HG02981 (cell line): ENCODE results near the gene TMEM163.

Experiments used
- ATAC-seq: cut with Tn5 transposase; IDR thresholded peaks from one replicate; pipeline ENCODE4 v1.9.1; 2021; ENCODE audit warnings: mild to moderate bottlenecking, moderate library complexity; ENCODE audit not compliant: unreplicated experiment

The TMEM163 gene

DNA sequence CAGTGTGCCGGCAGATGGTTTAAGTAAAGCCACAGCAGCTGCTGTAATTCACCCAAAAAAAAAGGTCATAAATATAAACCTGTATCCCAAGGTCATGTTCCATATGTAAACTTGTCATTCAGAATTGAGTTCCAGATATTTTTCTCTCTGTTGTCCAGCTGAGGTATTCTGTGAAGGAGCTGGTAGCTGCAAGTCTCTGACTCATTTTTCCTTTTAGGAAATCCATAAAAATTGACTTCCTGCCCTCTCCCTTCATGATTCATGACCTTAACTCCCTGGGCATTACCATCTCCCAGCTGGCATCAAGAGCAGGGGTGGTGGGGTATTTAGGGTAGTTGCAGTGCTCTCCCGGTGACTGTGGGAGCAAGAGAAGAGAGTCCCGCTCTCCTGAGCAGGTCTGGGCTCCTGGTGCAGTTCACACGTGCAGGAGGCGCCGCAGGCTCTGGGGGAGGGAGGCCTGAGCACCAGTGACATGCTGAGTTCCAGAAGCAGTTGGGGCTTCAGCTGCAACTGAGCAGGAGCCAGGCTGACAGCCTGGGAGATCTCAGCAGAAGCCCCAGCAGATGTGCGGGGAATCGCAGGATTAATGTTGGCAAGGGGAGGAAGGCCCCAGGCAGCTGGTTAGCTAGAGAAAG, 272.3 kb downstream of the TMEM163 start:
- ATAC-seq: no peak

DNA sequence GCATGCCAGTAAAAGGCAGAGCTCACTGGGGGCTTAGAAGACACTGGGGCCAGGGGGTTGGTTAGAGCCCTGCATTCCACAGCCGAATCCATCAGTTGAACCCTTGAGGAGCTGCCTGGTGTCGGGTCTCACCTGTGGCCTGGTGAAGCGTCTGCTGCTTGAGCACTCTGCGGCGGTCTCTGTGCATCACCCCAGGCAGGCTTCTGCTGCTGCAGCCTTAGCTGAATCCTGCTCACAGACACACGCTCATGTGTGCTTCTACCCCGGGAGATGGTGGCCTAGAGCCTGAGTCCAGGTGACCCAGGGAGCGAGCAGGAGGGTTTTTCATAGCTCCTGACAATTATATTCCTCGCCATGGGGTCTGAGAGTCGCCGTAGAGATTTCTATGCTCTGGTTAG, 272.8 kb downstream of the TMEM163 start:
- no peak for ATAC-seq

DNA sequence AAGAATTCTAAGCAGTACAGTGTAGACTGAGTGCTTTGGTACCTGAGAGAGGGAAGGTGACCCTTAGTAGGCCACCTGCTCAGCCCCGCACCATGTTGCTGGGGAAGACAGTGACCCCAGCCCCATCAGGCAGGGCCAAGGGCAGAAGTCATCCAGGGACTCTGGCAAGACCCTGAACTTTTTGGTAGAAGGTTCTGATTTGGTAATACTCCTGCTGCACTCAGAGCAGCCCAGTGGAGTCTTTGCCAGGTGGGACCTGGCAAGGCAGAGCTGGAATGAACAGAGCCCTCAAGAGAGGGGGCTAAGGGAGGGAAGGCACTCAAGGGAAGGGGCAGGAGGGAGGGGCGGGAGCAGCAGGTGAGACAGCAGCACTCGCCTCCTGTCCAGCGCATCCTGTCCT, 273.7 kb downstream of the TMEM163 start:
- no peak for ATAC-seq

DNA sequence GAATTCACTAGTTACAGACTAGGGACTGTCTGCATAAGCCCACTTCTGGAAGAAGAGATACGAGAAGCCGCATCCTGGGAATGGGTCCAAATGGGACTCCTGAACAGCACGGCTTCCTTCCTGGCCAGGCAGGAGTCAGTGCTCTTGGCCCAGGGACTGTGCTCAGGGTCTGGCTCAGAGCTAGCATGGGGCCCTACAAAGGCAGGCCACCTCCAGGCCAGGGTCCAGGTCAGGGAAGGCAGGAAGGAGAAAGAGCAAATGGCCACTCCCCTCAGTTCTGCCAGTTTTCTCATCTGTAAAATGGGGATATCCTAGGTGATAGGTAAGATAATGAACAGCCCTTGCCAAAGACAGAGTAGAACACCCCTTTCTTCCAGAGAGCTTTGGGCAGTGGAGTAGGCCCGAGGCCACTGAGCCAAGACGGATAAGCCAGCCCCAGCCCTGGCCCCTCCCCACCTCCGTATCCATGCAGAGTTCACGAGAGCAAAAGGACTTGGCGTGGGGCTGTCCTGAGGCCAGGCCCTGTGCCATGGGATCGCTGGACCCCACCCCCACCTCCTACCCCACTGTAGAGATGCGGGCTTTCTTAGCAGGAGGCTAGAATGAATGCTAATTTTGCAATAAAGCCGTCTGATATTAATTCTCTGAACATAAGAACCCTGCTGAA, 274.9 kb downstream of the TMEM163 start:
- ATAC-seq: no peak

DNA sequence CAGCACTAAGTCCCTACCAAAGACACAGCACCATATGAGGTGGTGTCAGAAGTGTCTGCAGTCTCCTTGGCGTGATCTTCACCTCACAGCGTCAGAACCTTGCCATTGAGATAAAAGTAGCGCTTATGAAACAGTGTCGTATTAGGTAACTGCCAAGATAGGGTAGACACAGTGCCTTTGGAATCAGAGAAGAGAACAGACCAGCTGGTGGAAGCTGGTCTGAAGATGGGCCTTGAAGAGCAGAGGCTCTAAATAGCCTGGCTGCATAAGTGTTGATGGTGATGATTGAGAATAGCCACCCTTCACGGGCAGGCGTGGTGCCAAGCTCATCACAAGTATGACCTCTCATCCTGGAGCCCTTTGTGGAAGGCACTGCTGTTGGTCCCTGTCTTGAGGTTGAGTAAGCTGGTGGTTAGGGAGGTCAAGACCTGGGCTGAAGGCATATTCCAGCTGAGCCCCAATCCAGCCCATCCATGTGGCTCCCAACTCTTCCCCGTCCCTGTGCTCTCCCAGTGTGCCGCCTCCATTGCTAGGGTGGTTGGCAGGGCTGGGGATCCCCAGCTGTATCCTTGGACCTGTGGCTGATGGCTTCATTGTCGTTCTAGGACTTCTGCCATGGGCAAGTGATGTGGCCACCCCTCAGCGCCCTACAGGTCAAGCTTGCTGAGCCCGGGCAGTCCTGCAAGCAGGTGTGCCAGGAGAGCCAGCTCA, 277.5 kb downstream of the TMEM163 start:
- ATAC-seq: no peak

DNA sequence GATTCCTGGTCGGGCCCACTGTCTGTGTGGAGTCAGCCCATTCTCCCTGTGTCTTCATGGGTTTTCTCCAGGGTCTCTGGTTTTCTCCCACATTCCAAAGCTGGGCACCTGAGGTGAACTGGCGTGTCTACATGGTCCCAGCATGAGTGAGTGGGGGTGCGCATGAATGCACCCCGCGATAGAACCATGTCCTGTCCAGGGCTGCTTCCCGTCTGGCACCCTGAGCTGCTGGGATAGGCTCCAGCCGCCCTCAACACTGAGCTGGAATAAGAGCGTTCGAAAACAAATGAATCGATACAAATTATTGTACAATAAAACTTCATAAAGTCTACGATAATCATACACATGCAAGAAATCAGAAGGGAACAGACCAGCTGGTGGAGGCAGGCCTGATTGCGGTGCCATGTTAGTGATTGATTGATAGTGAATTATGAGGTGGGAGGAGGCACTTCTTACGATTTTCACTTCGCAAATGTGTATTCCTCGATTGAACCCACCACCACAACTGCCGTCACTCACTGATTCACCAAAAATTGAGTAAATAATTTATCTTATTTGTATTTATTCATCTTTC, 278.4 kb downstream of the TMEM163 start:
- no peak for ATAC-seq

DNA sequence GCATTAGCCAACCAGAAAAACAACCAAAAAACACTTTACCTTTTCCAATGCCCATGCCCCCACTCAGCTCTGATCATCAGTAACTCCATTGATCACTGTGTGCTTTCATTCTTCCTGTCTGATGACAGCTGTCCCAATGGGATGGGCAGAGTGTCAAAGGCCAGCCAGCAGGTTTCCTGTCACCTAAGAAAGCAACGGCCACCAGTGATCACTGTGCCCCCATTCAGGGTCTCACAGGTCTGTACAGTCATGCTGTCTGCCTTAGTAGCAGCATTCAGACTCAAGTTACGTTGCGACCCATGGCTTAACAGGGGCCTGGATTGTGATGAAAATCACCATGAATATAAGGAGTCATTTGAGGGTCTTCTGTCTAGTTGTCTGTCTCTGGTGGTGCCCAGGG, 280.4 kb downstream of the TMEM163 start:
- ATAC-seq: no peak

DNA sequence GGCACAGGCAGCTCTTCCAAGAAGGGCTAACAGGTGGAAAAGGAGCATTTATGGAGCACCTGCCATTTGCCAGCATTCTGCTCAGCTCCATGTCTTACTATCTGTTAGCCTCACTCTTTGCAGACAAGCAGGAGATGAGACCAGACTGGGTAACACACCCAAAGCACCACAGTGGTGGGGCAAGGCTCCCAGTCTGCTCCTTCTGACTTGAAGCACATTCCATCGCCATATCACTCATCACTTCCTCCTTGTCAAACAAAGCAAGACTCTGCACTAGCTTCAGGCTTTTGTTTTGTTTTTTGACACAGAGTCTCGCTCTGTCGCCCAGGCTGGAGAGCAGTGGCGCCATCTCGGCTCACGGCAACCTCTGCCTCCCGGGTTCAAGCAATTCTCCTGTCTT, 282.1 kb downstream of the TMEM163 start:
- no peak for ATAC-seq

DNA sequence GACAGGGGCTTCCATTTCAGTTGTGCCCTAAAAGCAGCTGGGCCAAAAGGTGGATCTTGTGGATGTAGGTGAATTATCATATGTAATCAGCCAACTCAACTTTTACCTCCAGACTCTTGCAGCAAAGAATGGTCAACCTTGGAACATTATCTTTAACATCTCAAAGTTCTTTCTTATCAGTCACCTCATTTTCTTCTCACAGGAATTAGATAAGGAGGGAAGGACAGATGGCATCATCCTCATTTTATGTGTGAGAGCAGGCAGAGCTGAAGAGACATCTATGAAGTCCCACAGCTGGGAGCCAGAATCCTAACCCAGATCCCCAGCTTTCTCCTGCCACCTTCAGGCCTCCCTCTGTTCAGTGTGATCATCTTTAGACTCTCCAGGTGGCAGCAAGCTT, 282.9 kb downstream of the TMEM163 start:
- no peak for ATAC-seq

DNA sequence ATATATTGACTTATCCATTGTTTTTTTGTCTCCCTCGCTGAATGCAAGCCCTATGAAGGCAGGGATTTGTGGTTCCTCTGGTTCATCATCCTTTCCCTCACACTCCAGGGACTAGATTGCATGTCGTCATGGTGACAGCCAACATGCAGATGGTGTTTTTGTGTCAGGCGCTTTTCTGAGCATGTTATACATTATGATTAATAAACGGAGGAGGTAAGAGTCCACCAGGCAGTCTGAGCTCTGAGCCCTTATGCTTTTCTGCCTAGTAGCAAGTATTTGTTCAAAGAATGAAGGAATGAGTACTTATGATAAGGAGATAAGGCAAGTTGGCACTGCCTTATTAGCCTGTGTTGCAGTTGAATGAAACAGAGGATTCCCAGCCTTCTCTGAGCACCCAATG, 283.3 kb downstream of the TMEM163 start:
- no peak for ATAC-seq

DNA sequence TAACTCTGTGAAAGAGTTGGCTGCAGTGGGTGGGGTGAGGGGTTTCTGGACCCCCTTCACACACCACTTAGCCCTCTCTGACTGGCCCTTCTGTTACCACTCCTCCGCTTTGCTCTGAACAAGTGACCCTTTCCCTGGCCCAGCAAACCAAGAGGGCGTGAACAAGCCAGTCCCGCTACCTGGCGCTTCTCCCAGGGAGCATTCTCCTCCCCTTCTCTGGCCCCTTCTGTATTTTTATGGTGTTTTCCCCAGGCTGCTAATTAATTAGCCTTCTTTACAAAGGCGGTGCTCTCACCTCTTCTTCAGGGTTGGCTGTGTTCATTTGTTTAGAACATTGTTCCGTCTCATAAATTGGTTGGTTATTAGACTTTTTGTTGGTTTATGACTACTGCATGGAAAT, 284.8 kb downstream of the TMEM163 start:
- no peak for ATAC-seq

DNA sequence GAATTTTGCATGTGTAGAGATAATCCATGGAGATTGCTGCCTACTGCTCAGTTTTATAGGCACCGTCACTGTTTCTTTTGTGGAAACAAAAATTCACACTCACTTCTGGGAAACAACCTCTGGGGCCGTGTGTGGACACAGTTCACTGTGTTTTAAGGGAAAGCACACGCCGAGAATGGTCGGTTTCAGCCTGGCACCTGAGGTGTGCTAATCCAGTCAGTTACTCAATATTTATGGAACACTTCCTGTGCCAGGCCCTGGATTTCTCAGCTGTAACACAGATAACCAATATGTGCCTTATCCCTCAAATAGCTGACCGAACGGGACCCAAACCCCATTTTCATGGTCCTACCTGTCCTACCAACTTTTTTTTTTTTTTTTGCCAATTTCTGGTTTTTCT, 285.3 kb downstream of the TMEM163 start:
- no peak for ATAC-seq

DNA sequence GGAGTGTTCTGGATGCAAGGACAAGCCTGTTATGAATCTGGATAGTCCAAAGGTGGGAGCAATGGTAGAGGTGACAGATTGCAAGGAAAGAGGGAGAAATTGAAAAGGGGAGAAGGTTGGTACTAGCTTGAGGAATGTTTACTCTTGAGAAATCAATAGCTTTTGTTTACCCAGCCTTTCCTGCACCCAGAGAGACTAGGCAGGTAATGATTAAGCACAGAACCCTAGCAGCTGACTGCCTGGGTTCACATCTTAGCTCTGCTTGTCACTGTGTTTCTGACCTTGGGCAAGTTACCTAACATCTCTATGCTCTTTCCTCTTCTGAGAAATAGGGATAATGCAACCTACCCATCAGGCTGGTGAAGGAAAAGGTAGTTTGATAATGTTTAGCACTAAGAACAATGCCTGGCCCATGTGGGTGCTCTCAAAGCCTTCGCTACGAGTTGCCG, 286.3 kb downstream of the TMEM163 start:
- ATAC-seq: no peak

DNA sequence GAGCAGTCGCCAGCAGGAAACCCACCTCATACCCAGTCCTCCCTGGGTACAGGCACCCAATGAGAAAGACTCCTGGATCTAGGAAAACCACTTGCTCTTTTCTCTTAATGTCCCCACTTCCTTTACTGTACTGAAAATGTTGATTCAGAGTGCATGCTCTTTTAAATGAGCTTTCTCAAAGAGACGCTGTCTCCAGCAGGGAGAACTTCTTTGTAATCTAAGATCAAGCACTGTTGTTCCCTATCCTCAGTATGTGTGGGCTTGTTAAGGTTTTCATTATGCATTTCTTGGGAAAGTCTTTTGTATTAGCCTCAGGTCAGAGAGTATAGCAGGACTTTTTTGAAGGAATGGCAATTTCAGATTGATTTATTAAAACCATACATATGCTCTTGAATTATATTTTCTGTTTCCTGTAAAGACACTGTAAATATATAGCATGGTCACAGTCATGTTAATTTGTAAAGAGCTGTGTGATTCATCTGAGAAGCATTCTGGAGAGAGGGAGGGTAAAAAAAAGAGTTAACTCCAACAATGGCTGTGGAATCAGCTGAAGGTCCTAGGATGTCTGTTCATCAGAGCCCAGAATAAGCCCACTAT, 286.9 kb downstream of the TMEM163 start:
- no peak for ATAC-seq

DNA sequence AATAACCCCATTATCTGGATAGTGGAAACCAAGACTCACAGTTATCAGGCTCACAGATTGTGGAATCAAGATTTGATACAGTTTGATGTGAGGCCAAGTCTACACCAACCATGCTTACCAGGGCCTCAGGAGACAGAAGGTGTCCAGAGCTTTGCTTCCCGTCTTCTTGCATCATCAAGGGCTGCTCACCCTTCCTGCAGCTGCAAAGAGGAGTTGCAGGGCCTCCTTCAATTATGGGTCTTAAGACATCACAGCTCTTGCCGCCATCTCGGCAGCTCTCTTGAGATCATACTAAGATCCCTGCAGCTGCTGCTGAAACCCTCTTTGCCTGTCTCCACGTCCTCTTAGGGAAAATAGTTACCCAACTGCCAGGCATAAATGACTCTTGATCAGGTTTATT, 288.9 kb downstream of the TMEM163 start:
- ATAC-seq: no peak

DNA sequence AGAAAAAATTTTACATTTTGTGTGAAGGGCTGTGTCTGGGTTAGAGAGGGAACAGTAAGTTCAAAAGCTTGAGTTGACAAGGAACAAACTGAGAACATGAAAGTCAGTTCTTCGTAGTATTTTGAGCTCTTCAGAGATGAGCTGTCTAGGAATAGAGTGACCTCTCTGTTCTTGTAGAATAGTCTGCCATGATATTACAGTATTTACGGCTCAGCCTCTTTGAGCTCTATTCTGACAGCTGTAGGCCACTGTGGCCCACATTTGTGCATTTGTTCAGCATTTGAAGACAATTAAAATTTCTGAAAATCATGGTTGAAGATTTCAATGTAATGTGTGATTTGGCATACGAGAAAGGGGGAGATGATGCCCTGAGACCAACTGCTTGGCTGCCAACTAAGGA, 292.1 kb downstream of the TMEM163 start:
- ATAC-seq: no peak

DNA sequence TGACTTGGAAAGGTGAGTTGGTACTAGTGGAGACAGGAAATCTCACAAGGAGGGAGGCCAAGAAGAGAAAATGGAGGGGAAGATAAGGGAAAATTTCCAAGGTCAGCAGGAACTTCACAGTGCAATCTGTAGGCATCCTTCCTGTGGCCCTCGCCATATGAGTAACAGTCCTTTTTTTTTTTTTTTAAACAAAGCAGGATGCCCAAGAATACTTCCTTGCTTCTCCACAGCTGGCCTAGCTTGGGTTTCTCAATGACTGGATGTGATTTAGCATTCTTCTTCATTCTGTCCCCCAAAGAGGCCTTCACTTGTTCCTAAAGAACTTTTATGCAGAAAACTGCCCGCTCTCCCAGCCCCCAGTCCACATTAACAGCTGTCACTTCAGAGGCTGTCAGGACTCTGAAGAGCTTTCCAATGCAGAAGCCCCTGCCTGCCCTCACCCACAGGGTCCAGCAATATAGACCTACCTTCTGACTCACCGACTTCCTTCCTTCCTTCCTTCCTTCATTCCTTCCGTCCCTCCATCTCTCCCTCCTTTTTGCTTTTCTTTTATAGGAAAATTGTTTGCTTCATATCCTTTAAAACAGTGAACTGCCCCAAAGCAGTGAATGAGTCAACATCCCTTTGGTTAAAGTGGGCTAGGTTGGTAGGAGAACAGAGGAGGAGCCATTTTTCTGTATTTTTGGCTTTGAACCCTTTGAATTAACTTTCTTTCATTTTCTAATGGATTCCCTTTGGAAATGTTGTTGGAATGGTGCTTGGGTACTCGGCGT, 292.9 kb downstream of the TMEM163 start:
- ATAC-seq: no peak

DNA sequence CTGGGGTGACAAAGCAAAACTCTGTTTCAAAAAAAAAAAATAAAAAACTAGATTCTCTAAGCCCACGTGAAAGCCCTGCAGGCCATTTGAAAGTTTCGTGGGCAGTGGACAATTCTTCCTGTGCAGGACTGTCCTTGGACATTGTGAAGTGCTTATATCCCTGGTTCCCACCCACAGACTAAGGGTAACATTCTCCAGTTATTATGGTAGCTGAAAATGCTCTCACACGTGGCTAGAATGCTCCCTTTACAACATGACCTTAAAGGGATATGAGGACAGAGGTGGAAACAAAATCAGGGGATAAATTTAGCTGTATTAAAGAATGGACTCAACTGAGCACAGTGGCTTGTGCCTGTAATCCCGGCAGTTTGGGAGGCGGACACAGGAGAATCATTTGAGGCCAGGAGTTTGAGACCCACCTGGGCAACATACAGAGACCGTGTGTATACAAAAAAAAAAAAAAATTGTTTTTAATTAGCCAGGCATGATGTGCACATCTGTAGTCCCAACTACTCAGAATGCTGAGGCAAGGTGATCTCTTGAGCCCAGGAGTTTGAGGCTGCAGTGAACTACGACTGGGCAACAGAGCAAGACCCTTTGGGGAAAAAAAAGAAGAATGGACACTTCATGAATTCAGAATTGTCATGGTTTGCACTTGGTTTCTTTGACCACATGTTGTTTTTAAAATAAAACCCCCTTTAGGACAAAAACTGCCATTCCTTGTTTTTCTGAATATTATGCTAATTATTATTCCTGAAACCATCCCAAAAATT, 297.1 kb downstream of the TMEM163 start:
- no peak for ATAC-seq

DNA sequence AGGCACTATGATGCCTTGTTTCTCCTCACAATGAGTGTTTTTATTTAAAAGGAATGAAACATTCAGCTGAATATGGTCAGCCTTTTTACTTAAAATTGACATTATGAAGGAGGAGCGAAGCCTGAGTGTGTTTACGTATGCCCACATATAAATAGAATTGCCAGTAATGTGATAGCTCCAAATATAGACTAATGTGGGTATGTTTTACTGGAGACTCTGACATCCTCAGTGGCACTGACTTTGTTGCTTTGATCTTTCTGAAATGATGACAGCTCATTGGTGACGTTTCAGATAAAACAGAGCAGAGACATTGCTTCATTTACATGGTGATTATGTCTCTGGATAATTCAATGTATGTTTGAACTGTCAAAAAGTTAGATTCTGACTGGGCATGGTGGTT, 297.9 kb downstream of the TMEM163 start:
- ATAC-seq: no peak

DNA sequence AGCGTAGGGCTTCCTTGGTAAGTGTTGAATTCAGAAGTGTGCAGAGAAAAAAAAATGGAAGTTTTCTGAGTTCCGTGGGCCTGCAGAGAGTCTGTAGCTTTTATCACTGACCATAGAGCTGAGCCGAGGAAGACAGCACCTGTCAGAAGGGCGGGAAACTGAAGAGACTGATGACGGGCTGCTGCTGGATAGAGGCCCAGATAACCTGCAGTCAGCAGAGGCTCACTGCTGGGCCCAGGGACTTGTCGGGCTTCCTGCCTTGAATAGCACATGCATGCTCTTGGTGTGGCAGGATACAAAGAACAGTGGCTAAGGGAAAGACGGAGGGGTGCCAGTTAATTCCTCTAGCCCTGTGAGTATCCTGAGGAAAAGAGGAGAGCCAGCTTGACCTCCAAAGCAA, 298.5 kb downstream of the TMEM163 start:
- ATAC-seq: no peak
